ENCODE measurements around the gene LCN15. TPM values are rescaled to one million over a fixed set of nuclear protein-coding genes. Genes with fewer than 3 reads are reported as not detected.
"Not testable (repeated sequence)": the region's sequence is repeated elsewhere in the genome, so short reads cannot be mapped to it uniquely, and the experiment has no call there.

Gene LCN15
- total RNA-seq, 4 donors from 2014 or later = 6.4 to 11.9 TPM; not detected in 2

GRCh38 chr9:136799854-136800657 is 35.7 kb upstream of the LCN15 start:
- in situ Hi-C loops (cut with MboI; ENCODE audit: low pct_ligation_motif_present in 1 of 4, low pct_unique_long_range_greater_than_20kb in 1 of 4, low sequenced_read_pairs in 3 of 4) = loop anchor here in 2 of 4 donors (25.0 kb wide), 1 partner anchor 237 kb away; the partner anchor contains the start of genes ABCA2 (in 2 of the 2), FUT7 (in 2 of the 2) and NPDC1 (in 2 of the 2)
- H3K4me1 ChIP-seq = peaks cover 8 to 62% (median 39%) of the 10 kb centered on the region in 4 donors

GRCh38 chr9:136799079-136799853 is 34.9 kb upstream of the LCN15 start:
- H3K4me1 ChIP-seq = peaks cover 8 to 70% (median 42%) of the 10 kb centered on the region in 4 donors
- intact Hi-C loops (cut with DNase I; ENCODE audit: low total_unique reads) (no loop called here), in situ Hi-C loops (cut with MboI; ENCODE audit: low pct_ligation_motif_present in 1 of 4, low pct_unique_long_range_greater_than_20kb in 1 of 4, low sequenced_read_pairs in 3 of 4) (loop anchor here in 2 of 4 donors (25.0 kb wide), 1 partner anchor 238 kb away; the partner anchor contains the start of genes ABCA2 (in 2 of the 2), FUT7 (in 2 of the 2) and NPDC1 (in 2 of the 2))
- H3K4me3 ChIP-seq = peak overlapping the region in 3 of 4 donors; percentile 36 to 52 (median 37)
- no peaks in the 10 kb centered on the region for H3K36me3 ChIP-seq
- WGBS, 2 donors (ENCODE audit: low coverage in 1 of 2) = 30% methylated on average over 26 of the region's 35 CpGs; no CpG with 5 or more reads in 1 of the 2 donors
- no peaks in the 10 kb centered on the region for H3K9me3 ChIP-seq
- TF ChIP-seq CTCF (IDR thresholded peaks at IDR 0.05) (no peak), POLR2AphosphoS5 (IDR thresholded peaks at IDR 0.05) (peak in 2 of 3 donors; percentile 10 to 40), EP300 (IDR thresholded peaks at IDR 0.05; ENCODE audit: low read depth) (no peak), POLR2A (IDR thresholded peaks at IDR 0.05) (no peak)
- DNase-seq = peak; percentile 83
- peak overlapping the region; percentile 80 to 90 (median 88) for H3K27ac ChIP-seq
- peaks cover 57% of the 10 kb centered on the region for H3K27me3 ChIP-seq

More at GRCh38 chr9:136799854-136800657, 35.7 kb upstream of the LCN15 start:
- WGBS, 2 donors (ENCODE audit: low coverage in 1 of 2) = 0 to 2% methylated on average over 2 to 35 of the region's 63 CpGs
- Histone ChIP-seq H3K27me3 (peaks cover 57% of the 10 kb centered on the region), H3K36me3 (no peaks in the 10 kb centered on the region), H3K27ac (peak overlapping the region; percentile 80 to 90 (median 88)), H3K4me3 (peak overlapping the region; percentile 7 to 52 (median 36)), H3K9me3 (no peaks in the 10 kb centered on the region)
- TF ChIP-seq EP300 (IDR thresholded peaks at IDR 0.05; ENCODE audit: low read depth) (no peak), POLR2A (IDR thresholded peaks at IDR 0.05) (peak; percentile 72), POLR2AphosphoS5 (IDR thresholded peaks at IDR 0.05) (peak; percentile 60 to 90 (median 88))
- intact Hi-C loops (cut with DNase I; ENCODE audit: low total_unique reads) = no loop called here
- DNase-seq = peak; percentile 97

GRCh38 chr9:136798708-136799078 is 34.4 kb upstream of the LCN15 start:
- no peak for DNase-seq
- intact Hi-C loops (cut with DNase I; ENCODE audit: low total_unique reads) = no loop called here
- no peaks in the 10 kb centered on the region for H3K36me3 ChIP-seq
- no peak for TF ChIP-seq EP300 (IDR thresholded peaks at IDR 0.05; ENCODE audit: low read depth)
- TF ChIP-seq POLR2AphosphoS5 (IDR thresholded peaks at IDR 0.05) = no peak
- no peak for TF ChIP-seq CTCF (IDR thresholded peaks at IDR 0.05)
- no peak for TF ChIP-seq POLR2A (IDR thresholded peaks at IDR 0.05)
- WGBS, 2 donors (ENCODE audit: low coverage in 1 of 2) = 42% methylated on average over 2 to 6 of the region's 6 CpGs
- H3K4me3 ChIP-seq = peak overlapping the region in 3 of 4 donors; percentile 36 to 52 (median 37)
- H3K27ac ChIP-seq = peak overlapping the region; percentile 80 to 90 (median 88)
- peaks cover 8 to 74% (median 47%) of the 10 kb centered on the region in 4 donors for H3K4me1 ChIP-seq
- in situ Hi-C loops (cut with MboI; ENCODE audit: low pct_ligation_motif_present in 1 of 4, low pct_unique_long_range_greater_than_20kb in 1 of 4, low sequenced_read_pairs in 3 of 4) = loop anchor here in 2 of 4 donors (25.0 kb wide), 1 partner anchor 239 kb away; the partner anchor contains the start of genes ABCA2 (in 2 of the 2), FUT7 (in 2 of the 2) and NPDC1 (in 2 of the 2)
- H3K27me3 ChIP-seq = peaks cover 57% of the 10 kb centered on the region
- no peaks in the 10 kb centered on the region for H3K9me3 ChIP-seq

GRCh38 chr9:136796775-136797347 is 32.5 kb upstream of the LCN15 start:
- in situ Hi-C loops (cut with MboI; ENCODE audit: low pct_ligation_motif_present in 1 of 4, low pct_unique_long_range_greater_than_20kb in 1 of 4, low sequenced_read_pairs in 3 of 4) = loop anchor here in 2 of 4 donors (25.0 kb wide), 1 partner anchor 240 kb away; the partner anchor contains the start of genes ABCA2 (in 2 of the 2), FUT7 (in 2 of the 2) and NPDC1 (in 2 of the 2)

More at GRCh38 chr9:136796775-136797347, 32.5 kb upstream of the LCN15 start:
- Histone ChIP-seq H3K27ac (peak overlapping the region in 1 of 4 donors; percentile 46), H3K4me1 (peaks cover 14 to 93% (median 65%) of the 10 kb centered on the region in 4 donors), H3K27me3 (peaks cover 49% of the 10 kb centered on the region)
- TF ChIP-seq POLR2A (IDR thresholded peaks at IDR 0.05) = peak; percentile 13
- WGBS, 2 donors (ENCODE audit: low coverage in 1 of 2) = 0 to 21% methylated on average over 3 to 10 of the region's 10 CpGs
- H3K9me3 ChIP-seq; intact Hi-C loops (cut with DNase I; ENCODE audit: low total_unique reads); H3K4me3 ChIP-seq; DNase-seq; H3K36me3 ChIP-seq: not testable (repeated sequence)

Data from transverse colon (tissue), 4 donors.